Brain pericyte (primary cell): Measurements from ENCODE around the gene MYL12A.
"Not testable (repeated sequence)": the region's sequence is repeated elsewhere in the genome, so short reads cannot be mapped to it uniquely, and the experiment has no call there.

ENCODE experiments used
- DNase-seq: peaks from one replicate; pipeline ENCODE4 v3.0.0-alpha.2; 2012; ENCODE audit warnings: low read depth, low spot score

The MYL12A gene

GRCh38 chr18:3254725-3255124 lies 7.1 kb downstream of the MYL12A start:
- no peak for DNase-seq

GRCh38 chr18:3255611-3256165 lies 8.1 kb downstream of the MYL12A start:
- DNase-seq = no peak

GRCh38 chr18:3256693-3257626 lies 9.4 kb downstream of the MYL12A start:
- DNase-seq = no peak

GRCh38 chr18:3257627-3258120 lies 10.1 kb downstream of the MYL12A start:
- DNase-seq = no peak

- no peak for DNase-seq
Measured at GRCh38 chr18:3260995-3261372, 13.4 kb downstream of the MYL12A start.

- DNase-seq = no peak
Measured at GRCh38 chr18:3261373-3262233, 14.0 kb downstream of the MYL12A start, which contains the start of gene MYL12B. Gene MYL12B, plus strand, starts transcription at chr18:3262133. Its CDS starts 10,766 bp downstream, at chr18:3272899.

GRCh38 chr18:3262234-3263131 lies 14.9 kb downstream of the MYL12A start:
- no peak for DNase-seq

GRCh38 chr18:3263132-3263700 lies 15.6 kb downstream of the MYL12A start:
- no peak for DNase-seq

GRCh38 chr18:3264362-3264761 lies 16.8 kb downstream of the MYL12A start:
- no peak for DNase-seq

- no peak for DNase-seq
Measured at GRCh38 chr18:3265564-3266033, 18.0 kb downstream of the MYL12A start.

GRCh38 chr18:3266062-3266608 lies 18.5 kb downstream of the MYL12A start:
- DNase-seq = no peak

GRCh38 chr18:3268306-3268705 lies 20.7 kb downstream of the MYL12A start:
- no peak for DNase-seq

GRCh38 chr18:3269241-3269913 lies 21.8 kb downstream of the MYL12A start:
- DNase-seq = no peak

GRCh38 chr18:3269914-3270299 lies 22.3 kb downstream of the MYL12A start:
- DNase-seq = no peak

GRCh38 chr18:3273042-3273441 lies 25.4 kb downstream of the MYL12A start:
- DNase-seq = no peak

GRCh38 chr18:3277643-3278213 lies 30.1 kb downstream of the MYL12A start:
- DNase-seq = not testable (repeated sequence)

GRCh38 chr18:3279201-3280185 lies 31.9 kb downstream of the MYL12A start:
- DNase-seq = no peak
